CD4-positive, CD25-positive, alpha-beta regulatory T cell (primary cell): ENCODE measurements around the gene MTIF3. TPM values are rescaled to one million over a fixed set of nuclear protein-coding genes. Genes with fewer than 3 reads are reported as not detected.

Experiments
- ATAC-seq, 2 donors: fragments of 150-1000 bp; cut with Tn5 transposase; one replicate each; pipeline ENCODE4 v1.10.0; 2021; ENCODE audit warnings: low read depth in 2 of 2, moderate number of reproducible peaks in 2 of 2, moderate library complexity in 1 of 2
- DNase-seq, 3 donors: peaks; one replicate each; pipeline versions ENCODE4 v3.0.0 to v3.0.0-alpha.2; 2012 to 2022; ENCODE audit warnings: mixed read lengths in 1 of 3
- H3K27ac ChIP-seq: one replicate; pipeline ENCODE4 v1.7.0; 2013; ENCODE audit warnings: mild to moderate bottlenecking, low read length; ENCODE audit not compliant: insufficient read depth, poor library complexity, severe bottlenecking
- H3K27me3 ChIP-seq: one replicate; pipeline ENCODE4 v1.7.0; 2013; ENCODE audit warnings: low read length; ENCODE audit not compliant: control insufficient read depth, insufficient read depth
- H3K36me3 ChIP-seq: one replicate; pipeline ENCODE4 v1.7.0; 2013; ENCODE audit warnings: mild to moderate bottlenecking, low read length, moderate library complexity; ENCODE audit not compliant: control insufficient read depth, insufficient read depth
- H3K4me1 ChIP-seq: 2 replicates; pipeline ENCODE4 v1.7.0; 2013; ENCODE audit warnings: mild to moderate bottlenecking, low read length; ENCODE audit not compliant: insufficient read depth, control insufficient read depth, poor library complexity, severe bottlenecking
- H3K4me3 ChIP-seq: one replicate; pipeline ENCODE4 v1.7.0; 2013; ENCODE audit warnings: low read depth, mild to moderate bottlenecking, low read length, moderate library complexity
- H3K9me3 ChIP-seq, 2 experiments: 1 replicate in 1 of 2; 2 replicates in 1 of 2; pipeline ENCODE4 v1.7.0; 2013; ENCODE audit warnings: low read length in 2 of 2, mild to moderate bottlenecking in 1 of 2, moderate library complexity in 1 of 2; ENCODE audit not compliant: control insufficient read depth in 2 of 2
- H3K27ac Mint-ChIP-seq, 3 donors: one replicate each; pipeline ENCODE4 v1.8.0; 2020 to 2022; ENCODE audit warnings: mild to moderate bottlenecking in 3 of 3, mixed read lengths in 3 of 3, moderate library complexity in 2 of 3
- H3K27me3 Mint-ChIP-seq: one replicate; pipeline ENCODE4 v1.8.0; 2022; ENCODE audit warnings: mild to moderate bottlenecking, mixed read lengths
- H3K36me3 Mint-ChIP-seq: one replicate; pipeline ENCODE4 v1.8.0; 2020; ENCODE audit warnings: mixed read lengths
- H3K4me1 Mint-ChIP-seq, 4 donors: one replicate each; pipeline ENCODE4 v1.8.0; 2020 to 2022; ENCODE audit warnings: mixed read lengths in 4 of 4, mild to moderate bottlenecking in 1 of 4
- H3K4me3 Mint-ChIP-seq, 4 donors: one replicate each; pipeline ENCODE4 v1.8.0; 2020 to 2022; ENCODE audit warnings: mild to moderate bottlenecking in 4 of 4, mixed read lengths in 4 of 4, moderate library complexity in 3 of 4
- H3K9me3 Mint-ChIP-seq, 7 donors: one replicate each; pipeline ENCODE4 v1.8.0; 2020 to 2022; ENCODE audit warnings: mixed read lengths in 7 of 7, mild to moderate bottlenecking in 3 of 7, moderate library complexity in 2 of 7
- polyA plus RNA-seq, 4 donors: library from polyadenylated mRNA; unstranded; fragments of 300-500 nt; fragmentation: Illumina TruSeq; gene quantifications; one replicate each; pipeline ENCODE4 v1.2.3, GENCODE V29; 2021
- total RNA-seq: library from RNA; stranded (reverse); gene quantifications from one replicate; pipeline ENCODE4 v1.2.3, GENCODE V29; 2022

The MTIF3 gene
- total and polyA plus RNA-seq, 5 donors from 2014 or later = 48.9 to 114 (median 97.7) TPM

- no peak overlapping the region for H3K4me3 ChIP-seq
- DNase-seq = no peak
- H3K4me1 ChIP-seq = peaks cover 2% of the 10 kb centered on the region
- H3K9me3 ChIP-seq = no peaks in the 10 kb centered on the region
- Mint-ChIP-seq H3K9me3 (peaks cover 0 to 2% (median 0%) of the 10 kb centered on the region in 7 donors), H3K27ac (no peak overlapping the region), H3K36me3 (peaks cover 3% of the 10 kb centered on the region), H3K27me3 (peaks cover 39% of the 10 kb centered on the region), H3K4me3 (no peak overlapping the region), H3K4me1 (peaks cover 0 to 7% (median 3%) of the 10 kb centered on the region in 4 donors)
- H3K27me3 ChIP-seq = peaks cover 11% of the 10 kb centered on the region
- no peak for ATAC-seq
- H3K36me3 ChIP-seq = no peaks in the 10 kb centered on the region
- H3K27ac ChIP-seq = no peak overlapping the region
Observed at GRCh38 chr13:27408074-27408473, 42.3 kb downstream of the MTIF3 start.

DNA sequence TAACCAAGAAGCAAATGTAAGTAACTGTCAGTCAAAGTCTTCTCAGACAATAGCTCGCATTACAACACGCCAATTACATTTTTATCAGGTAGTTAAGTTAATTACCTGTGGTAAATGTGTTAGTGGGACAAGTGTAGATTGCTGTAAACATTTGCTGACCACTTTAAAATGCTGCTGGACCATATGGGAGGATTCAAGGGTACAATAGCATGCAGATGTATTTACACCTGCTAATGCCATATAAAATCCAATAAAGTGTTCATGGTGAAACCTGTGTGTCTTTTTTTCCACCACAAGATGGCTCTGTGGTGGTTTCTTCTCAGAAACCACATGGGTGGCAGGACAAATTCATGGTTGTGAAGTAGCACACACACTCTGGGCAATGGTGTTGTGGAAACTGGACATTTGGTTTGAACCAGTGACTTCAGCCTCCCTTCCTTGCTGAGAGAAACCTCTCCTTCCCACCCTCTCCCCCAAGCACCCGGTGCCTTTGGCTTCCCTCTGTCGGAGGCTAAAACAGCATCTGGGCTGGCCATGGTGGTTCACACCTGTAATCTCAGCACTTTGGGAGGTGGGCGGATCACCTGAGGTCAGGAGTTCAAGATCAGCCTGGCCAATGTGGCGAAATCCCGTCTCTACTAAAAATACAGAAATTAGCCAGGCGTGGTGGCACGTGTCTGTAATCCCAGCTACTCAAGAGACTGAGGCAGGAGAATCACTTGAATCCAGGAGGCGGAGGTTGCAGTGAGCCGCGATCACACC lies 44.0 kb downstream of the MTIF3 start:
- Histone ChIP-seq H3K4me1 (peaks cover 2% of the 10 kb centered on the region), H3K4me3 (no peak overlapping the region), H3K9me3 (no peaks in the 10 kb centered on the region), H3K27me3 (peaks cover 9% of the 10 kb centered on the region), H3K27ac (no peak overlapping the region), H3K36me3 (no peaks in the 10 kb centered on the region)
- H3K9me3 Mint-ChIP-seq = peaks cover 0 to 2% (median 0%) of the 10 kb centered on the region in 7 donors
- H3K27ac Mint-ChIP-seq = no peak overlapping the region
- peaks cover 0 to 7% (median 3%) of the 10 kb centered on the region in 4 donors for H3K4me1 Mint-ChIP-seq
- H3K4me3 Mint-ChIP-seq = no peak overlapping the region
- peaks cover 3% of the 10 kb centered on the region for H3K36me3 Mint-ChIP-seq
- H3K27me3 Mint-ChIP-seq = peaks cover 28% of the 10 kb centered on the region
- peak in 1 of 2 donors; percentile 55 for ATAC-seq
- DNase-seq = peak; percentile 19 to 63 (median 49)

DNA sequence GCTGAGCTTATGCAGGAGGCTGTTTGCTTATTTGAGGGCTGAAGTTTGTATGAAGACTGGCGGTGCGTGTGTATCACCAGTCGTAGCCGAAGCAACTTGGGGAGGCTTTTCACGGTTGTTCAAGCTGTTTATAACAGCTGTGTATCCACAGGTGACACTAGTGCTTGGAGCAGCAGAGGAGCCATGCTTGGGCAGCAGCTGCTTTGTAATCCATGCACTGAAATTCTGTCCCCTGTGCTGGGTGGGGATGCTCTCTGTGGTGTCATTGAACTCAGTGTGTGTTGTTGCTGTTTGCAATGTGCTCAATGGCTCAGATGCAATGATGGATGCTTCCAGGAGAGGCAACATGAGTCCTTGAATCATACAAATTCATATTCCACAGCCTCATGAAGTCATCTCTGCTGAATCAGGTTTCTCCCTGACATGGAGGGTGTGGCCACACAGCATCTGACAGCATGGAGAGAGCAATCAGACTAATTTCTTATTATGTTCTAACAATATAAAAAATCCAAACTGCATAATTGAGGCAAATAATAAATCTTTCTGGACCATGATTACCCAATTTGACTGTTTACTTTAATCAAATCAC lies 44.7 kb downstream of the MTIF3 start:
- Mint-ChIP-seq H3K4me1 (peaks cover 0 to 7% (median 3%) of the 10 kb centered on the region in 4 donors), H3K9me3 (peaks cover 0 to 2% (median 0%) of the 10 kb centered on the region in 7 donors), H3K36me3 (peaks cover 3% of the 10 kb centered on the region), H3K27ac (no peak overlapping the region), H3K4me3 (no peak overlapping the region), H3K27me3 (peaks cover 32% of the 10 kb centered on the region)
- H3K27me3 ChIP-seq = peaks cover 9% of the 10 kb centered on the region
- DNase-seq (no peak), ATAC-seq (no peak)
- no peak overlapping the region for H3K27ac ChIP-seq
- no peak overlapping the region for H3K4me3 ChIP-seq
- H3K9me3 ChIP-seq = no peaks in the 10 kb centered on the region
- H3K36me3 ChIP-seq = no peaks in the 10 kb centered on the region
- peaks cover 2% of the 10 kb centered on the region for H3K4me1 ChIP-seq

- H3K27ac Mint-ChIP-seq = no peak overlapping the region
- Histone ChIP-seq H3K9me3 (no peaks in the 10 kb centered on the region), H3K27ac (no peak overlapping the region), H3K4me3 (no peak overlapping the region), H3K27me3 (peaks cover 5% of the 10 kb centered on the region), H3K36me3 (no peaks in the 10 kb centered on the region), H3K4me1 (peaks cover 2% of the 10 kb centered on the region)
- DNase-seq (no peak), ATAC-seq (no peak)
- no peak overlapping the region for H3K4me3 Mint-ChIP-seq
- peaks cover 0 to 2% (median 0%) of the 10 kb centered on the region in 7 donors for H3K9me3 Mint-ChIP-seq
- H3K4me1 Mint-ChIP-seq = peaks cover 0 to 7% (median 3%) of the 10 kb centered on the region in 4 donors
- no peaks in the 10 kb centered on the region for H3K36me3 Mint-ChIP-seq
- H3K27me3 Mint-ChIP-seq = peaks cover 33% of the 10 kb centered on the region
Observed at GRCh38 chr13:27404680-27405079, 45.7 kb downstream of the MTIF3 start.

GRCh38 chr13:27403727-27404385 lies 46.5 kb downstream of the MTIF3 start:
- ATAC-seq (no peak), DNase-seq (no peak)
- peaks cover 2% of the 10 kb centered on the region for H3K4me1 ChIP-seq
- H3K27ac ChIP-seq = no peak overlapping the region
- H3K4me3 Mint-ChIP-seq = peak overlapping the region in 1 of 4 donors; percentile 55
- no peak overlapping the region for H3K4me3 ChIP-seq
- peaks cover 0 to 7% (median 3%) of the 10 kb centered on the region in 4 donors for H3K4me1 Mint-ChIP-seq
- no peaks in the 10 kb centered on the region for H3K36me3 ChIP-seq
- H3K36me3 Mint-ChIP-seq = no peaks in the 10 kb centered on the region
- no peaks in the 10 kb centered on the region for H3K9me3 ChIP-seq
- no peak overlapping the region for H3K27ac Mint-ChIP-seq
- H3K9me3 Mint-ChIP-seq = no peaks in the 10 kb centered on the region
- peaks cover 27% of the 10 kb centered on the region for H3K27me3 Mint-ChIP-seq
- peaks cover 4% of the 10 kb centered on the region for H3K27me3 ChIP-seq

DNA sequence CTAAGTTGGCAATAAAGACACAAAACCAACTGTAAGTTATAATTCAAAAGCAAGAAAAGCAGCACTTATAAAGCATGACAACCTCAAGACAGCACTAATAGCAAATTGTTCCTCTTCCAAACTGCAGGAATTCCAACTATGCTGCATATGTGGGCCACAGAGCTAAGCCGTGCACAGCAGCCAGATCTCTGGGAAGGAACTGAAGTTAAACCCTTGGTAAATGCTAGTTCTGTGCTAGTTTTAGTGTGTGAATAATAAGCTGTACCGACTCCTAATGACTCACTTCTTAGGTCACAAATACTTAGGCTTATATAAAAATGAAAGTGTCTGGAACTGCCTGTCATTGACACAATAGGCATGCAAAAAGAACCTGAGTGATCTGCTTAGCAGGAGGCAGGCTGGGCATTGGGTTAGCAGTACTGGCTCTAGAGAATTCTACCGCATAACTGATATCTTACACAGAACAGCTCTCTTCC lies 47.1 kb downstream of the MTIF3 start:
- H3K36me3 ChIP-seq = no peaks in the 10 kb centered on the region
- H3K4me3 ChIP-seq = no peak overlapping the region
- H3K9me3 ChIP-seq = no peaks in the 10 kb centered on the region
- peaks cover 23% of the 10 kb centered on the region for H3K27me3 Mint-ChIP-seq
- no peak overlapping the region for H3K27ac ChIP-seq
- H3K4me1 ChIP-seq = peaks cover 2% of the 10 kb centered on the region
- H3K9me3 Mint-ChIP-seq = no peaks in the 10 kb centered on the region
- DNase-seq (no peak), ATAC-seq (no peak)
- H3K27me3 ChIP-seq = peaks cover 3% of the 10 kb centered on the region
- no peak overlapping the region for H3K4me3 Mint-ChIP-seq
- H3K4me1 Mint-ChIP-seq = peaks cover 0 to 7% (median 3%) of the 10 kb centered on the region in 4 donors
- H3K36me3 Mint-ChIP-seq = no peaks in the 10 kb centered on the region
- no peak overlapping the region for H3K27ac Mint-ChIP-seq

- ATAC-seq (no peak), DNase-seq (no peak)
- H3K4me1 ChIP-seq = no peaks in the 10 kb centered on the region
- no peak overlapping the region for H3K27ac Mint-ChIP-seq
- peaks cover 0 to 2% (median 0%) of the 10 kb centered on the region in 7 donors for H3K9me3 Mint-ChIP-seq
- H3K27me3 ChIP-seq = peaks cover 2% of the 10 kb centered on the region
- H3K4me1 Mint-ChIP-seq = peaks cover 0 to 3% (median under 1%) of the 10 kb centered on the region in 4 donors
- H3K27ac ChIP-seq = no peak overlapping the region
- peaks cover 17% of the 10 kb centered on the region for H3K27me3 Mint-ChIP-seq
- H3K9me3 ChIP-seq = no peaks in the 10 kb centered on the region
- no peak overlapping the region for H3K4me3 Mint-ChIP-seq
- no peaks in the 10 kb centered on the region for H3K36me3 Mint-ChIP-seq
- H3K4me3 ChIP-seq = no peak overlapping the region
- H3K36me3 ChIP-seq = no peaks in the 10 kb centered on the region
Observed at GRCh38 chr13:27401210-27401609, 49.2 kb downstream of the MTIF3 start.
